Glutamatergic neuron (in vitro differentiated cells): ENCODE data around the gene LIMS3. TPM values are rescaled to one million over a fixed set of nuclear protein-coding genes. Genes with fewer than 3 reads are reported as not detected.
"Not testable (repeated sequence)": the region's sequence is repeated elsewhere in the genome, so short reads cannot be mapped to it uniquely, and the experiment has no call there.

ENCODE experiments used
- DNase-seq: peaks from one replicate; pipeline ENCODE4 v3.0.0; 2022
- H3K27ac Mint-ChIP-seq: one replicate; pipeline ENCODE4 v1.8.0; 2020; ENCODE audit warnings: mild to moderate bottlenecking, mixed read lengths, inconsistent platforms; ENCODE audit not compliant: unreplicated experiment
- H3K27me3 Mint-ChIP-seq: one replicate; pipeline ENCODE4 v1.8.0; 2020; ENCODE audit warnings: mild to moderate bottlenecking, moderate library complexity, mixed read lengths, inconsistent platforms; ENCODE audit not compliant: unreplicated experiment
- H3K36me3 Mint-ChIP-seq: one replicate; pipeline ENCODE4 v1.8.0; 2020; ENCODE audit warnings: mild to moderate bottlenecking, mixed read lengths, inconsistent platforms; ENCODE audit not compliant: unreplicated experiment
- H3K4me1 Mint-ChIP-seq: one replicate; pipeline ENCODE4 v1.8.0; 2020; ENCODE audit warnings: mild to moderate bottlenecking, low read depth, mixed read lengths, inconsistent platforms; ENCODE audit not compliant: unreplicated experiment
- H3K4me3 Mint-ChIP-seq: one replicate; pipeline ENCODE4 v1.8.0; 2020; ENCODE audit warnings: mild to moderate bottlenecking, mixed read lengths, inconsistent platforms; ENCODE audit not compliant: unreplicated experiment
- H3K9me3 Mint-ChIP-seq: one replicate; pipeline ENCODE4 v1.8.0; 2020; ENCODE audit warnings: mild to moderate bottlenecking, moderate library complexity, mixed read lengths, inconsistent platforms; ENCODE audit not compliant: unreplicated experiment
- total RNA-seq: library from RNA; stranded (reverse); fragmentation: NEBNext Ultra II Directional; extraction: Animal tissue kit (Norgen Biotek cat#: 25700); gene quantifications from one replicate; pipeline ENCODE4 v1.2.1, GENCODE V29; 2021; ENCODE audit not compliant: unreplicated experiment

The LIMS3 gene
- total RNA-seq, 1 donor from 2014 or later = 0.98 TPM

- H3K4me3 Mint-ChIP-seq = not testable (repeated sequence)
Observed at GRCh38 chr2:109897769-109898461, 573 bp upstream of the LIMS3 start.

GRCh38 chr2:109905796-109906195 lies 7.3 kb downstream of the LIMS3 start:
- H3K27me3 Mint-ChIP-seq, DNase-seq, H3K4me1 Mint-ChIP-seq, H3K9me3 Mint-ChIP-seq, H3K4me3 Mint-ChIP-seq, H3K36me3 Mint-ChIP-seq, H3K27ac Mint-ChIP-seq: not testable (repeated sequence)

More at GRCh38 chr2:109897769-109898461, 573 bp upstream of the LIMS3 start:
- H3K4me1 Mint-ChIP-seq, DNase-seq, H3K36me3 Mint-ChIP-seq, H3K27me3 Mint-ChIP-seq, H3K9me3 Mint-ChIP-seq, H3K27ac Mint-ChIP-seq: not testable (repeated sequence)

GRCh38 chr2:109908626-109909025 lies 10.1 kb downstream of the LIMS3 start:
- not testable (repeated sequence) for DNase-seq, H3K9me3 Mint-ChIP-seq, H3K36me3 Mint-ChIP-seq, H3K27ac Mint-ChIP-seq, H3K4me1 Mint-ChIP-seq, H3K27me3 Mint-ChIP-seq, H3K4me3 Mint-ChIP-seq

GRCh38 chr2:109910789-109911188 lies 12.3 kb downstream of the LIMS3 start:
- DNase-seq, H3K36me3 Mint-ChIP-seq, H3K4me3 Mint-ChIP-seq, H3K9me3 Mint-ChIP-seq, H3K27ac Mint-ChIP-seq, H3K4me1 Mint-ChIP-seq, H3K27me3 Mint-ChIP-seq: not testable (repeated sequence)

- not testable (repeated sequence) for H3K4me3 Mint-ChIP-seq, H3K9me3 Mint-ChIP-seq, H3K4me1 Mint-ChIP-seq, DNase-seq, H3K27me3 Mint-ChIP-seq, H3K36me3 Mint-ChIP-seq, H3K27ac Mint-ChIP-seq
Observed at GRCh38 chr2:109913911-109914310, 15.4 kb downstream of the LIMS3 start.

GRCh38 chr2:109914552-109914951 lies 16.1 kb downstream of the LIMS3 start:
- H3K36me3 Mint-ChIP-seq, H3K4me1 Mint-ChIP-seq, H3K27ac Mint-ChIP-seq, H3K4me3 Mint-ChIP-seq, H3K9me3 Mint-ChIP-seq, DNase-seq, H3K27me3 Mint-ChIP-seq: not testable (repeated sequence)

GRCh38 chr2:109915830-109916229 lies 17.3 kb downstream of the LIMS3 start:
- H3K9me3 Mint-ChIP-seq, H3K27ac Mint-ChIP-seq, H3K27me3 Mint-ChIP-seq, DNase-seq, H3K4me3 Mint-ChIP-seq, H3K4me1 Mint-ChIP-seq, H3K36me3 Mint-ChIP-seq: not testable (repeated sequence)

GRCh38 chr2:109920162-109920561 lies 21.7 kb downstream of the LIMS3 start:
- not testable (repeated sequence) for H3K27me3 Mint-ChIP-seq, H3K27ac Mint-ChIP-seq, H3K4me1 Mint-ChIP-seq, H3K36me3 Mint-ChIP-seq, DNase-seq, H3K4me3 Mint-ChIP-seq, H3K9me3 Mint-ChIP-seq

- H3K4me1 Mint-ChIP-seq, H3K4me3 Mint-ChIP-seq, H3K9me3 Mint-ChIP-seq, H3K27ac Mint-ChIP-seq, H3K36me3 Mint-ChIP-seq, DNase-seq, H3K27me3 Mint-ChIP-seq: not testable (repeated sequence)
Observed at GRCh38 chr2:109921543-109922384, 23.3 kb downstream of the LIMS3 start.

- H3K4me1 Mint-ChIP-seq, H3K27ac Mint-ChIP-seq, H3K4me3 Mint-ChIP-seq, H3K9me3 Mint-ChIP-seq, H3K27me3 Mint-ChIP-seq, DNase-seq, H3K36me3 Mint-ChIP-seq: not testable (repeated sequence)
Observed at GRCh38 chr2:109924481-109924880, 26.0 kb downstream of the LIMS3 start.

- DNase-seq, H3K4me3 Mint-ChIP-seq: not testable (repeated sequence)
Observed at GRCh38 chr2:109927803-109928202, 29.3 kb downstream of the LIMS3 start.

GRCh38 chr2:109929222-109929621 lies 30.7 kb downstream of the LIMS3 start:
- H3K27me3 Mint-ChIP-seq, H3K36me3 Mint-ChIP-seq, H3K9me3 Mint-ChIP-seq, H3K4me3 Mint-ChIP-seq, DNase-seq, H3K27ac Mint-ChIP-seq, H3K4me1 Mint-ChIP-seq: not testable (repeated sequence)

More at GRCh38 chr2:109927803-109928202, 29.3 kb downstream of the LIMS3 start:
- not testable (repeated sequence) for H3K9me3 Mint-ChIP-seq, H3K36me3 Mint-ChIP-seq, H3K27ac Mint-ChIP-seq, H3K4me1 Mint-ChIP-seq, H3K27me3 Mint-ChIP-seq
